K562 treated with DMSO at 1 percent for 12 hours (cell line): ENCODE measurements around the gene RIPPLY3. TPM values are rescaled to one million over a fixed set of nuclear protein-coding genes. Genes with fewer than 3 reads are reported as not detected.

Experiments
- total RNA-seq: library from RNA; unstranded; fragments of 300-600 nt; gene quantifications from 2 replicates; pipeline ENCODE4 v1.2.3, GENCODE V29; 2022; ENCODE audit not compliant: insufficient read depth

Gene RIPPLY3
- total RNA-seq: not detected in 2 replicates

GRCh38 chr21:37006486-37007291, at the start of gene RIPPLY3:
Gene RIPPLY3, plus strand, starts transcription at chr21:37006702. Its CDS starts 71 bp downstream, at chr21:37006773.

GRCh38 chr21:36966066-36966820, 40.3 kb upstream of the RIPPLY3 start, which contains the start of gene HLCS:
Gene HLCS, minus strand, starts transcription at chr21:36966669. Its CDS starts 31 bp downstream, at chr21:36966638.

Other genes starting within 250 kb of the RIPPLY3 start
- 6.4 and 24.0 TPM in 2 replicates for gene HLCS, start 40.0 kb upstream of the RIPPLY3 start, total RNA-seq
- gene PIGP, start 66.4 kb downstream of the RIPPLY3 start, total RNA-seq: 15.2 and 30.4 TPM in 2 replicates
- gene TTC3, start 66.6 kb downstream of the RIPPLY3 start, total RNA-seq: 25.3 and 122 TPM in 2 replicates